OCI-LY3 (cell line): ENCODE results near the gene PANK4.

ENCODE experiments used
- H2AFZ ChIP-seq: fragments of 200-600, 300-600 bp; shearing (Covaris generic); 2 replicates; pipeline ENCODE4 v1.6.0; 2014; ENCODE audit warnings: antibody characterized with exemption, low read depth, low read length
- H3K27ac ChIP-seq: fragments of 200-600, 300-600 bp; sonication (generic); 2 replicates; pipeline ENCODE4 v1.5.1; 2014; ENCODE audit warnings: mild to moderate bottlenecking, low read length, moderate library complexity, mixed read lengths
- H3K27me3 ChIP-seq: fragments of 200-600, 300-600 bp; sonication (generic); 2 replicates; pipeline ENCODE4 v1.6.1; 2014; ENCODE audit warnings: low read depth, low read length, mixed read lengths
- H3K36me3 ChIP-seq: fragments of 200-600, 300-600 bp; sonication (generic); replicated peaks from 2 replicates; pipeline ENCODE3; 2014; ENCODE audit warnings: low read depth, low read length, mixed read lengths
- H3K4me1 ChIP-seq: fragments of 300-600, 200-600 bp; sonication (generic); 2 replicates; pipeline ENCODE4 v1.6.1; 2014; ENCODE audit warnings: low read length, mixed read lengths
- H3K4me2 ChIP-seq: fragments of 200-600, 300-600 bp; sonication (generic); 2 replicates; pipeline ENCODE4 v1.6.1; 2014; ENCODE audit warnings: low read length, mixed read lengths
- H3K4me3 ChIP-seq: fragments of 300-600, 200-600 bp; sonication (generic); 2 replicates; pipeline ENCODE4 v1.5.1; 2014; ENCODE audit warnings: antibody characterized with exemption, mild to moderate bottlenecking, low read length, moderate library complexity
- H3K79me2 ChIP-seq: fragments of 300-600, 200-600 bp; shearing (Covaris generic); 2 replicates; pipeline ENCODE4 v1.6.1; 2014; ENCODE audit warnings: mild to moderate bottlenecking, low read length, mixed read lengths
- H3K9ac ChIP-seq: fragments of 300-600, 200-600 bp; shearing (Covaris generic); 2 replicates; pipeline ENCODE4 v1.6.0; 2014; ENCODE audit warnings: mild to moderate bottlenecking, low read length, moderate library complexity
- H3K9me3 ChIP-seq: fragments of 200-600, 300-600 bp; shearing (Covaris generic); 2 replicates; pipeline ENCODE4 v1.6.1; 2014; ENCODE audit warnings: low read length, mixed read lengths; ENCODE audit not compliant: insufficient read depth
- H4K20me1 ChIP-seq: fragments of 200-600, 300-600 bp; sonication (generic); 2 replicates; pipeline ENCODE4 v1.6.1; 2016; ENCODE audit warnings: low read length, mixed read lengths; ENCODE audit not compliant: insufficient read depth
- CTCF ChIP-seq: fragments of 200-600, 300-600 bp; sonication (generic); IDR thresholded peaks from 2 replicates; pipeline ENCODE4 v1.5.1; 2014; ENCODE audit warnings: antibody characterized with exemption, low read length, low read depth
- EZH2phosphoT487 ChIP-seq: fragments of 200-600 bp; shearing (Covaris generic); IDR thresholded peaks from 2 replicates; pipeline ENCODE4 v1.6.1; 2018; ENCODE audit warnings: antibody characterized with exemption, mixed run types, low read depth

The PANK4 gene

GRCh38 chr1:2508180-2508579 lies 18.2 kb downstream of the PANK4 start:
- H3K27ac ChIP-seq = no peak overlapping the region
- H3K4me2 ChIP-seq = no peak overlapping the region
- no peak overlapping the region for H2AFZ ChIP-seq
- no peaks in the 10 kb centered on the region for H3K4me1 ChIP-seq
- H3K4me3 ChIP-seq = no peak overlapping the region
- no peaks in the 10 kb centered on the region for H3K79me2 ChIP-seq
- TF ChIP-seq CTCF (no peak), EZH2phosphoT487 (no peak)
- peaks cover 16% of the 10 kb centered on the region for H3K36me3 ChIP-seq
- H3K9ac ChIP-seq = no peak overlapping the region
- no peaks in the 10 kb centered on the region for H3K27me3 ChIP-seq
- no peaks in the 10 kb centered on the region for H3K9me3 ChIP-seq
- H4K20me1 ChIP-seq = no peaks in the 10 kb centered on the region

GRCh38 chr1:2507744-2508155 lies 18.6 kb downstream of the PANK4 start:
- H3K36me3 ChIP-seq = peaks cover 16% of the 10 kb centered on the region
- H3K4me3 ChIP-seq = no peak overlapping the region
- no peaks in the 10 kb centered on the region for H3K4me1 ChIP-seq
- no peak overlapping the region for H3K27ac ChIP-seq
- no peak overlapping the region for H2AFZ ChIP-seq
- no peak for TF ChIP-seq CTCF
- no peak for TF ChIP-seq EZH2phosphoT487
- no peaks in the 10 kb centered on the region for H4K20me1 ChIP-seq
- no peaks in the 10 kb centered on the region for H3K79me2 ChIP-seq
- no peaks in the 10 kb centered on the region for H3K27me3 ChIP-seq
- H3K9ac ChIP-seq = no peak overlapping the region
- H3K9me3 ChIP-seq = no peaks in the 10 kb centered on the region
- no peak overlapping the region for H3K4me2 ChIP-seq

GRCh38 chr1:2506901-2507565 lies 19.4 kb downstream of the PANK4 start:
- Histone ChIP-seq H3K9ac (no peak overlapping the region), H3K4me1 (no peaks in the 10 kb centered on the region), H2AFZ (no peak overlapping the region), H3K4me3 (no peak overlapping the region), H3K27me3 (no peaks in the 10 kb centered on the region), H3K36me3 (peaks cover 9% of the 10 kb centered on the region), H3K9me3 (no peaks in the 10 kb centered on the region), H3K79me2 (no peaks in the 10 kb centered on the region), H4K20me1 (no peaks in the 10 kb centered on the region), H3K27ac (no peak overlapping the region), H3K4me2 (no peak overlapping the region)
- no peak for TF ChIP-seq CTCF
- no peak for TF ChIP-seq EZH2phosphoT487

GRCh38 chr1:2506007-2506860 lies 20.2 kb downstream of the PANK4 start:
- Histone ChIP-seq H3K4me1 (no peaks in the 10 kb centered on the region), H3K4me3 (no peak overlapping the region), H3K36me3 (peaks cover 6% of the 10 kb centered on the region), H3K27me3 (no peaks in the 10 kb centered on the region), H3K9me3 (no peaks in the 10 kb centered on the region), H3K27ac (no peak overlapping the region), H3K79me2 (no peaks in the 10 kb centered on the region), H3K4me2 (no peak overlapping the region), H3K9ac (no peak overlapping the region), H2AFZ (no peak overlapping the region), H4K20me1 (no peaks in the 10 kb centered on the region)
- TF ChIP-seq EZH2phosphoT487 (no peak), CTCF (no peak)
